NK-92 treated with Interleukin-12 subunit alpha and Interleukin-12 subunit beta, amount 100 ng/mL, for 24 hours (cell line): ENCODE measurements around the gene ARHGAP4.

Experiments
- DNase-seq: peaks from one replicate; lab custom pipeline; 2025; lab: John Stamatoyannopoulos, UW

ARHGAP4 gene

GRCh38 chrX:153906126-153906917, 19.7 kb downstream of the ARHGAP4 start:
- DNase-seq = no peak

- no peak for DNase-seq
Observed at GRCh38 chrX:153905481-153906095, 20.5 kb downstream of the ARHGAP4 start.

- DNase-seq = no peak
Observed at GRCh38 chrX:153903991-153904957, 21.8 kb downstream of the ARHGAP4 start, which contains the start of gene AVPR2. AVPR2 (plus strand) TSS chrX:153904673; CDS start chrX:153905146, 473 bp downstream.

- no peak for DNase-seq
Observed at GRCh38 chrX:153903238-153903980, 22.7 kb downstream of the ARHGAP4 start.

- no peak for DNase-seq
Observed at GRCh38 chrX:153902385-153902784, 23.7 kb downstream of the ARHGAP4 start.

- no peak for DNase-seq
Observed at GRCh38 chrX:153901753-153902140, 24.3 kb downstream of the ARHGAP4 start.

- no peak for DNase-seq
Observed at GRCh38 chrX:153900831-153901752, 25.0 kb downstream of the ARHGAP4 start.

GRCh38 chrX:153897899-153898298, 28.2 kb downstream of the ARHGAP4 start:
- no peak for DNase-seq

- no peak for DNase-seq
Observed at GRCh38 chrX:153889123-153889522, 36.9 kb downstream of the ARHGAP4 start.

- no peak for DNase-seq
Observed at GRCh38 chrX:153888344-153888743, 37.7 kb downstream of the ARHGAP4 start.

- no peak for DNase-seq
Observed at GRCh38 chrX:153887385-153887784, 38.7 kb downstream of the ARHGAP4 start.

GRCh38 chrX:153886915-153887314, 39.1 kb downstream of the ARHGAP4 start:
- no peak for DNase-seq

GRCh38 chrX:153885968-153886903, 39.8 kb downstream of the ARHGAP4 start, which contains the start of gene L1CAM:
L1CAM (minus strand) TSS chrX:153886173; CDS start chrX:153875836, 10,337 bp downstream.
- DNase-seq = no peak

- no peak for DNase-seq
Observed at GRCh38 chrX:153885208-153885787, 40.8 kb downstream of the ARHGAP4 start.

- no peak for DNase-seq
Observed at GRCh38 chrX:153884590-153884989, 41.5 kb downstream of the ARHGAP4 start.

- DNase-seq = no peak
Observed at GRCh38 chrX:153884136-153884535, 41.9 kb downstream of the ARHGAP4 start.

GRCh38 chrX:153883163-153883843, 42.8 kb downstream of the ARHGAP4 start:
- DNase-seq = no peak

GRCh38 chrX:153882557-153882956, 43.5 kb downstream of the ARHGAP4 start:
- no peak for DNase-seq
